Hepatocyte (in vitro differentiated cells): ENCODE results near the gene HAT1.

Source experiments
- EZH2 ChIP-seq: fragments of 200-600 bp; sonication (generic); IDR thresholded peaks from 2 replicates; pipeline ENCODE4 v1.6.1; 2016; ENCODE audit warnings: antibody characterized with exemption, mild to moderate bottlenecking, borderline replicate concordance
- EZH2phosphoT487 ChIP-seq: fragments of 200-600 bp; sonication (generic); IDR thresholded peaks from one replicate; pipeline ENCODE4 v1.6.1; 2018; ENCODE audit warnings: antibody characterized with exemption, mild to moderate bottlenecking, low read depth, moderate library complexity; ENCODE audit not compliant: unreplicated experiment, severe bottlenecking
- TF ChIP-seq, protein P1 (sequence below): fragments of 200-600 bp; sonication (generic); IDR thresholded peaks from 2 replicates; pipeline ENCODE4 v1.5.1; 2016; ENCODE audit warnings: antibody characterized with exemption, mild to moderate bottlenecking; ENCODE audit not compliant: poor library complexity

GRCh38 chr2:171939058-171939742 lies 16.9 kb downstream of the HAT1 start:
- TF ChIP-seq, protein P1, sequence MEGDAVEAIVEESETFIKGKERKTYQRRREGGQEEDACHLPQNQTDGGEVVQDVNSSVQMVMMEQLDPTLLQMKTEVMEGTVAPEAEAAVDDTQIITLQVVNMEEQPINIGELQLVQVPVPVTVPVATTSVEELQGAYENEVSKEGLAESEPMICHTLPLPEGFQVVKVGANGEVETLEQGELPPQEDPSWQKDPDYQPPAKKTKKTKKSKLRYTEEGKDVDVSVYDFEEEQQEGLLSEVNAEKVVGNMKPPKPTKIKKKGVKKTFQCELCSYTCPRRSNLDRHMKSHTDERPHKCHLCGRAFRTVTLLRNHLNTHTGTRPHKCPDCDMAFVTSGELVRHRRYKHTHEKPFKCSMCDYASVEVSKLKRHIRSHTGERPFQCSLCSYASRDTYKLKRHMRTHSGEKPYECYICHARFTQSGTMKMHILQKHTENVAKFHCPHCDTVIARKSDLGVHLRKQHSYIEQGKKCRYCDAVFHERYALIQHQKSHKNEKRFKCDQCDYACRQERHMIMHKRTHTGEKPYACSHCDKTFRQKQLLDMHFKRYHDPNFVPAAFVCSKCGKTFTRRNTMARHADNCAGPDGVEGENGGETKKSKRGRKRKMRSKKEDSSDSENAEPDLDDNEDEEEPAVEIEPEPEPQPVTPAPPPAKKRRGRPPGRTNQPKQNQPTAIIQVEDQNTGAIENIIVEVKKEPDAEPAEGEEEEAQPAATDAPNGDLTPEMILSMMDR: no peak
- TF ChIP-seq EZH2 (no peak), EZH2phosphoT487 (no peak)
